ENCODE measurements around the gene CNOT2. TPM values are rescaled to one million over a fixed set of nuclear protein-coding genes. Genes with fewer than 3 reads are reported as not detected.
"Not testable (repeated sequence)": the region's sequence is repeated elsewhere in the genome, so short reads cannot be mapped to it uniquely, and the experiment has no call there.

CNOT2 gene
- total RNA-seq, 1 experiment from 2014 or later: 49.3 TPM

DNA sequence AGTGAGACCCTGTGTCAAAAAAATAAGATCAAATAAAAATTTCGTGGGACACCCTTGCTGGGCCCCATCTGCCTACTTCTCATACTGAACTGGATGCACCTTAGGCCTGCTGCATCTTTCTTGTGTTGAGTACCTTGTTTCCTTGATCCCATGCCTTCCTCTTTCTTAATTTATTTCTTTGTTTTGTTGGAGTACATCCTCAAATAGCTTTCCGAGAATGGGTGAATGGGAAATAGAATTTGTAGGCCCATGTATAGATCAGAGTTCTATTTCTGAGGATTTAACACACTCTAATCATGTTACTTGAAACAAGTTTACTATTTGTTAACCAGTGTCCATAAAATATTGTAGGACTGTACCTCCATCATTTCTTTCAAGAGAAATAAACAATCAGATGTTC is 146.4 kb downstream of the CNOT2 start:
- BruUV-seq (replicated peaks): no TSS peak

DNA sequence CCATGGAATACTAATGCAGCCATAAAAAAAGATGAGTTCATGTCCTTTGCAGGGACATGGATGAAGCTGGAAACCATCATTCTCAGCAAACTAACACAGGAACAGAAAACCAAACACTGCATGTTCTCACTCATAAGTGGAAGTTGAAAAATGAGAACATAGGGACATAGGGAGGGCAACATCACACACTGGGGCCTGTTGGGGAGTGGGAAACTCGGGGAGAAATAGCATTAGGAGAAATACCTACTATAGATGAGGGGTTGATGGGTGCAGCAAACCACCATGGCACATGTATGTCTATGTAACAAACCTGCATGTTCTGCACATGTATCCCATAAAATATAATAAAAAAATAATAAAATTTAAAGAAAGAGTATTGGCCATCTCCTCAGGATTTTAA is 149.4 kb downstream of the CNOT2 start:
- H3K27me3 ChIP-seq (ENCODE audit: control insufficient read depth, insufficient read depth, low read length); H3K4me1 ChIP-seq (ENCODE audit: control insufficient read depth, insufficient read depth, low read length); CTCF ChIA-PET; in situ Hi-C loops (cut with HindIII; ENCODE audit: low pct_unique_long_range_greater_than_20kb, low sequenced_read_pairs); ATAC-seq; H3K27ac ChIP-seq (ENCODE audit: low read length); H3K36me3 ChIP-seq (ENCODE audit: control insufficient read depth, insufficient read depth, low read length); BruUV-seq (replicated peaks); H3K9me3 ChIP-seq (ENCODE audit: control insufficient read depth, insufficient read depth, low read depth, low read length); POLR2A ChIA-PET; H3K4me3 ChIP-seq (ENCODE audit: low read depth in 2 of 2, low read length in 2 of 2); DNase-seq (ENCODE audit: low read depth, low spot score): not testable (repeated sequence)
- intact Hi-C loops (cut with micrococcal nuclease; ENCODE audit: unreplicated experiment): loop anchor here (1.0 kb wide), 1 partner anchor 10 kb away; no protein-coding TSS in a partner anchor

More for the DNA sequence above, 146.4 kb downstream of the CNOT2 start:
- DNase-seq (ENCODE audit: low read depth, low spot score) (no peak), ATAC-seq (no peak)
- Histone ChIP-seq H3K27ac (ENCODE audit: low read length) (no peak overlapping the region), H3K36me3 (ENCODE audit: control insufficient read depth, insufficient read depth, low read length) (no peaks in the 10 kb centered on the region), H3K4me1 (ENCODE audit: control insufficient read depth, insufficient read depth, low read length) (no peaks in the 10 kb centered on the region), H3K9me3 (ENCODE audit: control insufficient read depth, insufficient read depth, low read depth, low read length) (no peaks in the 10 kb centered on the region), H3K4me3 (ENCODE audit: low read depth in 2 of 2, low read length in 2 of 2) (no peak overlapping the region), H3K27me3 (ENCODE audit: control insufficient read depth, insufficient read depth, low read length) (no peaks in the 10 kb centered on the region)
- CTCF ChIA-PET: no interaction called here
- in situ Hi-C loops (cut with HindIII; ENCODE audit: low pct_unique_long_range_greater_than_20kb, low sequenced_read_pairs): no loop called here
- intact Hi-C loops (cut with micrococcal nuclease; ENCODE audit: unreplicated experiment): no loop called here
- no peak for TF ChIP-seq POLR2AphosphoS5 (IDR thresholded peaks at IDR 0.05; ENCODE audit: low read depth, low read length)
- TF ChIP-seq, protein P1, sequence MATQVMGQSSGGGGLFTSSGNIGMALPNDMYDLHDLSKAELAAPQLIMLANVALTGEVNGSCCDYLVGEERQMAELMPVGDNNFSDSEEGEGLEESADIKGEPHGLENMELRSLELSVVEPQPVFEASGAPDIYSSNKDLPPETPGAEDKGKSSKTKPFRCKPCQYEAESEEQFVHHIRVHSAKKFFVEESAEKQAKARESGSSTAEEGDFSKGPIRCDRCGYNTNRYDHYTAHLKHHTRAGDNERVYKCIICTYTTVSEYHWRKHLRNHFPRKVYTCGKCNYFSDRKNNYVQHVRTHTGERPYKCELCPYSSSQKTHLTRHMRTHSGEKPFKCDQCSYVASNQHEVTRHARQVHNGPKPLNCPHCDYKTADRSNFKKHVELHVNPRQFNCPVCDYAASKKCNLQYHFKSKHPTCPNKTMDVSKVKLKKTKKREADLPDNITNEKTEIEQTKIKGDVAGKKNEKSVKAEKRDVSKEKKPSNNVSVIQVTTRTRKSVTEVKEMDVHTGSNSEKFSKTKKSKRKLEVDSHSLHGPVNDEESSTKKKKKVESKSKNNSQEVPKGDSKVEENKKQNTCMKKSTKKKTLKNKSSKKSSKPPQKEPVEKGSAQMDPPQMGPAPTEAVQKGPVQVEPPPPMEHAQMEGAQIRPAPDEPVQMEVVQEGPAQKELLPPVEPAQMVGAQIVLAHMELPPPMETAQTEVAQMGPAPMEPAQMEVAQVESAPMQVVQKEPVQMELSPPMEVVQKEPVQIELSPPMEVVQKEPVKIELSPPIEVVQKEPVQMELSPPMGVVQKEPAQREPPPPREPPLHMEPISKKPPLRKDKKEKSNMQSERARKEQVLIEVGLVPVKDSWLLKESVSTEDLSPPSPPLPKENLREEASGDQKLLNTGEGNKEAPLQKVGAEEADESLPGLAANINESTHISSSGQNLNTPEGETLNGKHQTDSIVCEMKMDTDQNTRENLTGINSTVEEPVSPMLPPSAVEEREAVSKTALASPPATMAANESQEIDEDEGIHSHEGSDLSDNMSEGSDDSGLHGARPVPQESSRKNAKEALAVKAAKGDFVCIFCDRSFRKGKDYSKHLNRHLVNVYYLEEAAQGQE (IDR thresholded peaks at IDR 0.05; ENCODE audit: insufficient read depth in 1 of 2, low read depth in 2 of 2, low read length in 1 of 2): no peak
- TF ChIP-seq TCF7L2 (IDR thresholded peaks at IDR 0.05; ENCODE audit: low read depth, low read length): no peak
- TF ChIP-seq CTCF (IDR thresholded peaks at IDR 0.05): no peak
- TF ChIP-seq SIN3A (IDR thresholded peaks at IDR 0.05; ENCODE audit: borderline replicate concordance, insufficient read depth, low read depth, low read length): no peak
- POLR2A ChIA-PET: no interaction called here

DNA sequence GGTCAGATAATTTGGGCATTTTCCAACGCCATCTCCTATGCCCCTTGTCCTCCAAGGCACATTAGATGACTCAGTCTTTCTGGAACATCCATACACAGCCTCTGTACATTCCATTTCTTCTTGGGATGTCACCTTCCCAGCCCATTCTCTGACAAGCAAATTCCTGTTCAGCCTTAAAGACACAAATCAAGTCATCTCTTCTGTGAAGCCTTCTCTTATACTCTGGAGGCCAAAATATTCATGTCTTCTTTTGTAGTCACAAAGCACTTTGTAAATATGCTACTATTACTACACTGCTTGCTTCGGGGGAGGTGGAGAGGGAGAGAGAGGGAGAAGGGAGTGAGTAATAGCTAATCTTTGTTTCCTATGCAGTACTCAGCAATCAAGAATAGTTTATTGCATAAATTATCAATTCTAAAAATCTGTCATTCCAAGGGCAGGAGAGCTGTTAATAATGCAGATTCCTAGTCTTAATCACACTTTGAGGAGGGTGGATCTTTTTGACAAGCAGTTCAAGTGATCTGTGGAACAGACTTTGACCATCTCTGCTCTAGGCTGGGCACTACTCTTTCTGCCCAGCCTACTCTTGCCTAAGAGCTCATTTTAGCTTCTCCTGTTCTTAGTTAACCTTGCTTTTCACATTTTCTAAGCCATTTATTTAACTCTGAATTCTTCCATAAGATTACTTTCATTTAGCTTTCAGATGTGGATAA is 150.7 kb downstream of the CNOT2 start:
- Histone ChIP-seq H3K4me1 (ENCODE audit: control insufficient read depth, insufficient read depth, low read length) (no peaks in the 10 kb centered on the region), H3K27me3 (ENCODE audit: control insufficient read depth, insufficient read depth, low read length) (no peaks in the 10 kb centered on the region), H3K36me3 (ENCODE audit: control insufficient read depth, insufficient read depth, low read length) (no peaks in the 10 kb centered on the region), H3K4me3 (ENCODE audit: low read depth in 2 of 2, low read length in 2 of 2) (no peak overlapping the region), H3K9me3 (ENCODE audit: control insufficient read depth, insufficient read depth, low read depth, low read length) (no peaks in the 10 kb centered on the region), H3K27ac (ENCODE audit: low read length) (no peak overlapping the region)
- BruUV-seq (replicated peaks): no TSS peak
- POLR2A ChIA-PET: no interaction called here
- in situ Hi-C loops (cut with HindIII; ENCODE audit: low pct_unique_long_range_greater_than_20kb, low sequenced_read_pairs) (no loop called here), intact Hi-C loops (cut with micrococcal nuclease; ENCODE audit: unreplicated experiment) (no loop called here)
- no peak for DNase-seq (ENCODE audit: low read depth, low spot score)
- CTCF ChIA-PET: no interaction called here
- no peak for ATAC-seq
- TF ChIP-seq CTCF (IDR thresholded peaks at IDR 0.05): no peak
- TF ChIP-seq TCF7L2 (IDR thresholded peaks at IDR 0.05; ENCODE audit: low read depth, low read length): no peak
- TF ChIP-seq, protein P1 (IDR thresholded peaks at IDR 0.05; ENCODE audit: insufficient read depth in 1 of 2, low read depth in 2 of 2, low read length in 1 of 2): no peak
- no peak for TF ChIP-seq POLR2AphosphoS5 (IDR thresholded peaks at IDR 0.05; ENCODE audit: low read depth, low read length)
- TF ChIP-seq SIN3A (IDR thresholded peaks at IDR 0.05; ENCODE audit: borderline replicate concordance, insufficient read depth, low read depth, low read length): no peak
